CD4-positive, alpha-beta T cell treated with Interferon gamma for 1 hour (primary cell): ENCODE measurements around the gene DPYD.

Experiments
- DNase-seq: peaks from one replicate; pipeline ENCODE4 v3.0.0-alpha.2; 2020

Gene DPYD

DNA sequence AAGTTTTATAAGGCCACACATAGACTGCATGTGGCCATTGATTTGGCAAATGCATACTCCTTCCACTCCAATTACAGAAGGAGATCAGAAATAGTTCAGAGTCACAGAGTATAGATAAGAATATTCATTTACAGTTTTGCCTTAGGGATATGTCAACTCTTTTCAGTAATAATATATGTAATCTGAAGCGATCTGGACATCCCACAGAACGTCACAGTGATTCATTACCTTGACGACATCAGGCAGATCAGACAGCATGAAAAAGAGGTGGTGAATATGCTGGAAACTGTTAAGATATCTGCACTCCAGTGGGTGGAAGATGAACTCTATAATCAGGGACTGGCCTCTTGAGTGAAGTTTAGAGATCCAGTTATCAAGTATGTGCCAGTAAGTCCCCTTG lies 240.4 kb downstream of the DPYD start:
- no peak for DNase-seq

DNA sequence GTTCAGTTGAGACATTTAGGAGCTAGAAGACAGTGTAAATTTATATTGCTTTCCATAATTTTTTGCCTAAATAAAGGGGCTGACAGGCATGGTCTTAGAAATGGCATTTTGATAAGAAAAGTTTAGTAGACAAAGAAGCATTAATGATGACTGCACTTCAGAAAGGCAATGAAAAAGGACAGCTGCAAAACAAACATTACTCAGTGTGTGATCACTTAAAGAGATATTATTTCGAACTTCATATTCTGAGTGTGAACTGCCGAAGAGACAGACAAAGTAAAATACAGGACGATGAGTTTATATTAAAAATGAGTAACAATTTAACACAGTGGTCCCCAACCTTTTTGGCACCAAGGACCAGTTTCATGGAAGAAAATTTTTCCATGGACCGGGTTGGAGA lies 243.1 kb downstream of the DPYD start:
- DNase-seq = no peak

DNA sequence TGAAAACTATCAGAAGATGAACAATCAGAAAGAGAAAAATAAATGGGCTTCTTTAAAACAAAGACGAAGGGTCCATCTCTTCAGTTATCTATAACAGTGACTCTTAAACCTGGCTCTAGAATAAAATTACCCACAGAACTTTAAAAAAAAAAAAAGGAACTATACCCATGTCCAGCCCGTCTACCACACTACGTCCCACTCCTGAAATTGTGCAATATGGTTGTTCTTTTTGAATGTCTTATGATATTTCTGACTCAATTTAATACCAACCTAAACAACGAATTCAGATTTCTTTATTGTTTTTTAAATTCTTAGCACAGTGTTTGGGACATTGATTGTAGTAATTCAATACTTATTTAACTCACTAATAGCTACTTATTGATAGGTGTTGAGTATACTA lies 246.3 kb downstream of the DPYD start:
- no peak for DNase-seq

DNA sequence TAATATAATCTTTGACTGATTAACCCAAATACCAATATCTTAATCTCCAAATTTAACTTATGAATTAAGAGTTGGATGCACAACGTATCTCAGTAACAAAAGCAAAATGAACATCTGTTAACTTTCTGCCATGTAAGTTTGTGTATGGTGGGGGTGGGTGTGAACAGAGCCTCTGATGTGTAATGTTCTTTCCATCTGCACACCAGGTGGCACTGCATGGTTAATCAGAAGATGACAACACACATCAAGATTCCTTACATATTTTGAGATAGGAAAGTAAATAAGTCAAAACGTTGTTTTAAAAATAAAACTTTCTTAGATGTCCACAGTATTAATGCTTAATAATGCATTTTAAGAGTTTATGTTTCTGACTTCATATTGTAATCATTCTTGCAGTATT lies 251.9 kb downstream of the DPYD start:
- DNase-seq = no peak

DNA sequence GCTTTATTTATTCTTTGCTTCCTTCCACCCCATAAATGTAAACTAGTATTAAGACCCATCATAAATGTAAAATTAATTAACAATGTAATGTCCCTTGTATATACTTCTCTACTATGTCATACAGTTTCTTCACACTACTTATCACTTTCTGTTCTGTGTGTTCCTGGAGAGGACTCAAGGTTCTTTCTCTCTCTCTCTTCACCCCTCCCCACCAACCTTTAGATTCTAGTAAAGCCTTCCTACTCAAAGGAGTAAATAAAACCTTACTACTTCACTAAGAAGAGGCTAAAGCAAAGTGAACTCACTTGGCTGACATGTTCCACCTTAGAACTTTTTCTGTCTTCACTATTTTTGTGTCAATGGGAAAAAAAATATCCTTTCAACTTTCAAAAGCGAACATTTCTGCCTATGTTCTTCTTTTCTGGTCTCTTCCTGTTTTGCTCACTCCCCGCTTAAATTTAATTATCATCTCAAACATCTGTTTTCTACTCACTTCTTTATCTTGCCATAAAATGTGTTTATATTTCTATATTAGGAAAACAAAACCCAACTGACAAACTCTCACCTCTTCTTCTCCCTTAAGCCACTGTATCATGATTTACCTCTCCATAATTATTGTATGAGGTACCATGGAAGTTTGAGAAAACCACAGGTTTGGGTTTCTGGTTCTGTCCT lies 260.3 kb downstream of the DPYD start:
- DNase-seq = no peak

DNA sequence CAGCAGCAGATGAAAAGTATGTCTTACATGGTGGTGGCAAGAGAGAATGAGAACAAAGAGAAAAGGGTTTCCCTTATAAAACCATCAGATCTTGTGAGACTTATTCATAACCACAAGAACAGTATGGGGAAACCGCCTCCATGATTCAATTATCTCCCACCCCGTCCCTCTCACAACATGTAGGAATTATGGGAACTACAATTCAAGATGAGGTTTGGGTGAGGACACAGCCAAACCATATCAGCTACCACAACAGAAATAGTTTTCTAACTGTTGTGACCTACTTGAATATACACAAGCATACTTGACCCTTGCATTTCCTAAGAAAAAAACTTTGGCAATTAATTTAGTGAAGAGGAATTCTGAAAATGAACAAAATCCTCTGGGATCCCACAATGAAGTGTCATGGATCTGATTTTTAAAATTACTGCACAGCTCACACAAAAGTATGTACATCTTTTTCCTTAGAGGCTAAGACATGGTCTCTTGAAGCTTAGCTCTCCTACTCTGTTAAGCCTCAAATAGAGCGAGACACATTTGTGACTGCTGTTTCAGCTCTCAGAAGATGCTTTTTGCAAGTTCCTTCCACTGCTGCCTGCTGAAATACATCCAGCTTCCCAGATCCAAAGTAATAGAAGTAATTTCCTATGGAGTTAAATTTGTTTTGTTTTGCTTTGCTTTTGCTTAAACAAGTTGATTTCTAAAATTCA lies 265.8 kb downstream of the DPYD start:
- no peak for DNase-seq

DNA sequence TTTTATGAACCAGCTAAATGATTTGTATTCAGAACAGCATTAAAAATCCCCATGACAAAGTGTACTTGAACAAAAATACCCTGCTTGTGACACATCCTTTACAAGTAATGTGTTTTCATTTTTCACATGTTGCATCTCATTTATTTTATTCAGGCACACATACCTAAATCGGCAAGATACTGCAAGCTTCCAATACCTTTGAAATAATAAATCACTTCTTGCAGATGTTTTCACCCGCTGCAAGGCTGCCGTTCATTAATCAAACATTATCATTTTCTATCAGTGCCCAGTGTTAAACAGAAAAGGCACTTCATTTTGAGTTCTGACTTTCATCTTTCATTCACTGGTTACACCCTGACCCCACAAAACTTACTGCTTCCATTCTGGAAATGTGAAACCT lies 269.6 kb downstream of the DPYD start:
- DNase-seq = no peak

DNA sequence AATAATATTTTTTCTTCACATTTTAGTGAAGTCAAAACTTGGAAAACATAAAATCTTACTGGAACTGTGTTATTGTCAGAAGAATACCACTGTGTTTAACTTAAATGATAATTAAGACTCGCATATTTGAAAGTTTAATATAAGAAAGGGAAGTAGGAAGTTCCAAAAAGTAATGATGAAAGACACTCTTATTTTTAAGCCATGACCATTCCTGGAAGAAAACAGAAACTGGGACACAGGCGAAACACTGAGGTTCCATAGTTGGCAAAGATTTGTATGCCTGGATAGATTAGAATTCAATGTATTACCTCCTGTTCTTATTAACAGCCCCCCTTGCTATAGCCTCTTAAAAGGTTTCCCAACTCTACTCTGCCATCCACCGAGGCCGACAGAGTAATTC lies 271.2 kb downstream of the DPYD start:
- no peak for DNase-seq

DNA sequence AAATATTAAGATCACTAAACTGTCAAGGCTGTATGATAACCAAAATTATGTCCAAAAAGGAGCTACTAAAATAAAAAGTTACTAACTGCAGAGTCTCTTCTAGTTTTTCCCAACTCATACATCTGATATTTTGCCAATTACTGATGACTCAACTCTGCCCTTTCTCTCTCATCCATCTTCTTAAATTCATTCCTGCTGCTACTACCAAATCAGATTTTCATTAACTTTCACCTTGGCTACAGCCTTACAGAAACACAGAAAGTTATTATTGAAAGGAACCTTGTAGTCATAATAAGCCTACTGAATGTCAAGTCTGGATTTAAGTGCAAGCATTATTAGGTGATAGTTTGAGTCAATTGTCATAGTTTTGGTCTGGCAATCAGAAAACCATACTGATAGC lies 273.1 kb downstream of the DPYD start:
- no peak for DNase-seq

DNA sequence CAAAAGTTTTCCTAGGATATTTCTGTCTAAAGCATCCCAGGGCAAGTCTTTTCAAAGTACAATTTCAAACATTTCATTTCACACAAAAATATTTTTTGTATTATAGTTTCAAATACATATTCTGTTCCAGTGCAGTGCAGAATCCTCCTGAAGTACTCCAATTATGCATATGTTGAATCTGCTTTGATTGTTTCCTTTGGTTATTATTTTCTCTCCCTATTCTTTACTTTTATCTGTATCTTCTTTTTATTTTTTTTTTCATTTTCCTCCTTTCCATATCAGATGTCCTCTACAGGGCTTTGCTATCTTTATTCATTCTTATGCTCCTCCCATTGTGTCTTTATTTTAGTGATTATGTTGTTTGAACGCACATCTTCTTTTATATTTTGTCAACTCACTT lies 274.8 kb downstream of the DPYD start:
- no peak for DNase-seq

DNA sequence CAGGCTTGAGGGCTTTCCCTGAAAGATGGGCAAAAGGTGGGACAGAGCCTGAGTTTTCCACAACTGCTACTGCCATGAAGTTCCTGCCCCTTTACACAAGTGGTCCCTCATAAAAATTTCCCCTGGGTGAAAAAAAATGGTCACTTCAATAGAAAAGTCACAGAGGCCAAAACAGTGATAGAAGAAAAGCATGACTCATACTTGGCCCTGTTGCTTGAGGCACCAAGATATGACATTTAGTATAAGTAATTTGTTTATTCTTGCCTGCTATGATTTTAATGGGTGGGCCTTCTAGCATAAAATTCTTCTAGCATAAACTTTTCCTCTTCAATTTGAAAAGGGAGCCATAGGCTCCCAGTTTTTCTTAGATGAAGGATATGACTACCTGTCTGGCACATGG lies 280.2 kb downstream of the DPYD start:
- no peak for DNase-seq

DNA sequence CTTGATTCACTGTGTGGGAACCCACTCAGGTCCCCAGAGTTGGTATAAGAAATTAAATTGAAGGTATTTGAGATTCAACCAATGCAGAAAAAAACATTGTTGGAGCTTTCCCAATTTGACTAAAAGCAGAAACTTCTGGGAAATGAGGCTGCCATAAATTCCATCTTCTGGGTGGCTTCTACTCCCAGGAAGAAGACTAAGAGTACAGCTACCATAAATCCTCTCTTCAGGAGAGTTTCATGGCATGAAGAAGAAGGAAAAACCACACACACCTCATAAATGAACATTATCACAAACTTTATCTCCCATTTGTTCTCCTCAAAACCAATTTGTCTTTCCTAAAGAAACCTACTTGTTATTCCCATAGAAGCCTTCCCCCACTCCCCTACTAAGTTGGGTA lies 283.9 kb downstream of the DPYD start:
- DNase-seq = no peak

DNA sequence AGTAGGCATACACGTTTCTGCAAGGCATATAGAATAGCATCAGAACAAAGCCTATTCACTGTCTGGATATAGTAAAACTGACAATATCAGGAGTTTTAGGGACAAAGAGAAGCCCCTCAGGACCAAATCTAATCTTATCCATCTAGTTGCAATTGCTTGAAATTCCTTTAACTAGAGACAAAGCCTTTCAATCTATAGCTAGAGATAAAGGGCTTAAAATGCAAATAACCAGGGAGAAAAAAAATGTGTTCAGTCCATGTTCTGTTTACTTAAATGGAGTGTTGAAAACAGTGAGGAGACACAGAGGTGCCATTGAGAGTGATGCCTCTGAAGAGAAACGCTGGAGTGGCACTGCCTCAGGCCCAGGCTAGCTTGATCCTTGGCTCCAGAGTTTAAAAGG lies 286.1 kb downstream of the DPYD start:
- DNase-seq = no peak

DNA sequence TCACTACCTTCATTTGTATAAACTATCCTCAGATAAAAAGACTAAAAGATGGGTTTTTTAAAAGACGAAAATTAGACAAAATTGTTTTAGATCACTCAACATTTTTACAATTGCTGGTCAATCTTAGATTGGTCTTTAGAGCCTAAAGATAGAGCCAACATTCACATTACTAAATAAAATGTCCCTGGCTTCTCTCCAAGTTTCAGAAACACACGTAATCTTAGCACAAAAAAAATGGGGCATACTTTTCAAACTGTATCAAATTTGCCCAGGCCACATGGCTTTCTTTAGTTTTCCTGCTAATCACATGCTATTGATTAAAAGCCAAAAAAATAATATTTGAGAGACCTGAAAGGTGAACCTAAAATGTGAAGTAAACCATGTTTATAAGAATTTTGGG lies 288.1 kb downstream of the DPYD start:
- DNase-seq = no peak

DNA sequence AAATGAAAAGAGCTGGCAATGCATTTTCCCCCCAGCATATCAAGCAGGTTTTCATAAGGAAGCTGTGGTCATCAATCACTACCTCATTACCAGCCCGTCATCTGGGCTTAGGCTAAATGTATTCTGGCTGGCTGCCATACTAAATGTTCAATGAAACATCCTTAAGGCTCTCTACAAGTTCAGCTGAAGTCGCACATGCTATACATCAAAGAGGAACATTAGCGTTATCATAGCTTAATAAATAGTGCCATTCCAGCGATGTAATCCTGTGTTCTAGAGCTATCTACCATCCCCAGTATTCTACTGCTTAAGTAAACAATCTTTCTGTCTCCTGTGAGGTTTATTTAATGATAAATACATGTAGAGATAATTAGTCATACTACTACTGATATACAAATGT lies 288.8 kb downstream of the DPYD start:
- DNase-seq = no peak

DNA sequence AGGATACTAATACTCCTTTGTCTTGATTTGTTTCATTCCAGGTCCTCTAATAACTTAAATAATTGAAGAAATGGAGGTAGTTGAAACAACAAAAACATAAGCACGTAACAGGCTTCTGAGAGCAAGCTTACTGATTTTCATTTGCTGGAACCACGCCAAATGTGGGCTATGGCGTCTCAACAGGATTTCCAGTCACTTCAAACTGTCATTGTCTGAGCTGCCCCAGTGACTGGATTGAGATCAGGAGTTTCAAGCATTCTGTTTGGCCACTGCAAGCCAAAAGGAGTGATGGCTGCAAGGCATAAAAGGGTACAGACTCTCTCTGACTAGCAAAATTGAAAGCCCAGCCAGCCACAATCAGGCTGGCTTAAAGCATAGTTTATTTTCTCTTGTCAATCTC lies 289.9 kb downstream of the DPYD start:
- no peak for DNase-seq

DNA sequence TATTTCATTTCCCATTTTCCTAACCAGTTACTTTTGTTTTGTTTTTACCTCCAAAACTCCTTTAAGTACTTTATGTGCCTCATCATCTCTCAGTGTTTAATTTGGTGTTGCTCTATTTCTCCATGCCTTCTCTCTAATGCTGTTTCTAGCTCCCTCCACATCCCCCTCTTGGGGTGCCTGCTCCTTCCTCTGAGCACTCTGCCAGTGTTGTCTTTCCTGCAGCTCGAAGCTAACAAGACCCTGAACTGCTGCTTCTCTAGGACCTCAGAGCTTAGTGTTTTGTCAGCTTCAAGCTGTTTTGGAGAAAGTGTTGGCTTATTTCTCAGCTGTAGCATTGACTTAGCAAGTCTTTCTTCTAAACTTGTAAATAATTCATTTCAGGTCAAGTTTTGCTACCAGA lies 290.6 kb downstream of the DPYD start:
- DNase-seq = no peak

DNA sequence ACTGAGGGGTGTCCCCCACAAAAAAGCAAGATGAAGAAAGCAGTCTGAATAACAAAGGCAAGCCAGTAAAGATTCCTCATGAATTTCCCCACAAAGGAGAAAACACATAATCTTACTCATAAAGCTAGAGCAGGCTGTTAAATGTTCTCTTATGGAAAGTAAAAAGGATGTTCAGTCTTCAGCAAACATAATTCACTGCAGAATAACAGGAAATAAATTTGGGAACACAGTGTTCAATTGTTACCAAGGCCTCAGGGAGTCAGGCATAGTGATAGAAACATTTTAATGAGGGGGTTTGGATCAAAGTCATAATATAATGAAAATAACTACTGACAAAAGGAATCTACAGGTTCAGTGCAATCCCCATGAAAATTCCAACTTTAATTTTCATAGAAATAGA lies 297.6 kb downstream of the DPYD start:
- no peak for DNase-seq

DNA sequence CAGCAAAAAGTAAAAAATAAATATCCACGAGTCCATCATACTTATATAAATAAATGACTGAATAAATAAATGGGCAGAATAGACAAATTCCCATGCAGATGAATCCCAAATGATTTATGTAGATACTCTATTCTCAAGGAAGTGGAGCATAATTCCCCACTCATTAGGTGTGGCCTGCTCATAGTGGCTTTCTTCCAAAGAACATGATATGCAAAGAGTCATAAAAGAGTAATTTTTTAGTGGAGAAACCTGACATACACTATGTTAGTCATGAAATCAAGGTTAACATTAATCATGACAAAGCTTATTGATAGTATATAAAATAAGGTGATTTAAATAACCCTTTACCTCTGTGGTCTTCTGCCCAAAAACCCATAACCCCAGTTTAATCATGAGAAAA lies 298.9 kb downstream of the DPYD start:
- no peak for DNase-seq

DNA sequence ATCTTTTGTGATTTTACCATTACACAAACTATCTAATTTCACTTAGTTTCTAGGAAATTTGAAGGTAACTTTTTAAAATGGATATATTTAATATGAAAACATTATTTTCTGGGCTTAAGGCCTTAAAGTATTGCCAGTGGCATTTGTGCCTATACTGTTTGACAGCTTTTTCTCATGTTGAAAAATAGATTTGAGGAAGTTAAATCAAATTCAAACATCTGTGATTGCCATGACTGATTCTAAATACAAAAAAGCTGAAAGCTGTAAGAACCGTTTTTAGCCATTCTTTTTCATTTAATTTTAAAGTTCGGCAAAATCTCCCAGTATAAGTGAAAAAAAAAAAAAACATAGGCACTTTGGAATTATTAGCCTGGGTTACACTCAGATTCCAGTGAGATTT lies 301.1 kb downstream of the DPYD start:
- no peak for DNase-seq

DNA sequence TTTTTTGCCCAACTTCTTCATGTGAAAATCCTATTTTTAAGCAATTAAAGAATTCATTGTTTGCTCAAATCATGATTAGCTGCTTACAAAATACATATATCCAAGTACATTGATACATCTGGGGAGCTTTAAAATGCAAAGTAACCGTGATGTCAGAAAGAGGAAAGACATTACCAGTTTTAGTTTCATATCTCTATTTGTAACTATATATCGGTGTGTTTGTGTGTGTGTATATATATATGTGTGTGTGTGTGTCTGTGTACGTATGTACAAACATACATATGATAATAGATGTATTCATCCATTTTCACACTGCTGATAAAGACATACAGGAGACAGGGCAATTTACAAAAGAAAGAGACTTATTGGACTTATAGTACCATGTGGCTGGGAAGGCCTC lies 310.1 kb downstream of the DPYD start:
- DNase-seq = no peak

DNA sequence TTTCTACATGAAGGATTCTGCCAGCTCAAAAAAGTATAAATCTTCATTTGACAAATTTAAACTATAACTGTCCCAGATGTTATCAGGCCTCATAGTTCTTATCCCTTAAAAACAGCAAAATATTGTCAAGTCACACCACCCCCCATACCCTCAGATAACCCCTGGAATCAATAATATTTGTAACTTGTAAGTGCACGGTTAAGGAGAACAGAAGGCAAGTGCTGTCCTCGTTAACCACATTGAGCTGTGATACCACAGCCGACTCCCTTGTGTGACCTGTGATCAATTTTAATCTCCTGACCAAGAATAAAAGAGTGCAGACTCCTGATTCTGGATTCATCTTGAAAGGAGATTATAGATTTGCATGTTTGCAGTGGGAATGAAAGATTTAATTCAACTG lies 310.7 kb downstream of the DPYD start:
- DNase-seq = no peak

DNA sequence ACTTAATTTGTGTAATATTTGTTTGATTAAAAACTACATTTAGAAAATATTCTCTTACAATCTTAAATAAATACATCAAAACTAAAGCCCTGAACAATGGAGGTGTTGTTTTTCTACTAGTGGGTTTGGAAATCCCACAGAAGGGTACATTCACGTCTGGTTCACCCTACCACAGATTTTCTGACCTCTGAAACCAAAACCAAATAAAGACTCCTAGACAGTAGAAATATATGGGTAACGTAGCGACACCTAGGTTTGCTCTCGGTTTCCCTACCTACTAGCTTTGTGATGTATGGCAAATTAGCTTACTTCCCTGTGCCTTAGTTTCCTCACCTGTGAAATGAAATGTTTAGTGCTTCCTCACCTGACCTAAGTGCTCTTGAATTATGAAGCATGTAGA lies 312.6 kb downstream of the DPYD start:
- DNase-seq = no peak

DNA sequence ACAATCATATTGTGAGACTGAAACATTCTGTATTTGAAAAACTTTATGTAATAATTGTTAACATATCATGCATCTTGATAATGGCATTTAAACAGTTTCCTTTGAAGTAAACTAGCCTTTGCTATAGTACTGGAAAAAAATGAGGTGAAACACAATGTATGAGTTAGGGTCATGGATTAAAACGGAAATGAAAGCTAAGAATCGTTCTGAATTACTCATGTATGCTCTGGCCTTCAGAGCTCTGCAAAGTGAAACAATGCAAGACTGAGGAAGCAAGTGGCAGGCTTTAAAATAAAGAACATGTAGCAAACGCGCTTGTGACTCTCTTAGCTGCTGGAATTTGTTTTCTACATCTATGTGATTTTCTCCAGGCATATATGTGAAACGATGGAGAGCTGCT lies 317.1 kb downstream of the DPYD start:
- no peak for DNase-seq

DNA sequence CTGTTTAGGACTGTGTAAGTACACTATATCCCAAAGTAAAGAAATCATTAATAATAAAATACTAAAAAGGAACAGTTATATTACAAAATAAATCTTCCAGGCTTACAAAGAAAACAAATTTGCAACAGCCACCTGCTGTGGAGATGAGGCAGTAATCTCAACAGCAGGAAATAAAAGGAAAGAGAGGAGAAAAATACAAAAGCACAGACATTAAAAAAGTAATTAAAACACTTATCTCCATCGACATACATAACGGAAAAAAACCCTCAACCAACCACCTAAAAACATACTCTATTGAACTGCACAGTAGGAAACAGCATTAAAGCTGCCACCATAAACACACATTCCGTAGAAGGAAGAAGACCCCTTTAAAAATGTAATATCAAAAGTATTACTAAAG lies 317.6 kb downstream of the DPYD start:
- DNase-seq = no peak
